ENCODE data around the gene B4GALT5.
"Not testable (repeated sequence)": the region's sequence is repeated elsewhere in the genome, so short reads cannot be mapped to it uniquely, and the experiment has no call there.

Gene B4GALT5

GRCh38 chr20:49729780-49730179 lies 16.1 kb upstream of the B4GALT5 start:
- DNase-seq: no peak

GRCh38 chr20:49727894-49728885 lies 14.5 kb upstream of the B4GALT5 start:
- no peak for DNase-seq

- no peak for DNase-seq
Observed at GRCh38 chr20:49727478-49727877, 13.8 kb upstream of the B4GALT5 start.

- DNase-seq: no peak
Observed at GRCh38 chr20:49725694-49726093, 12.0 kb upstream of the B4GALT5 start.

GRCh38 chr20:49725224-49725606 lies 11.5 kb upstream of the B4GALT5 start:
- DNase-seq: not testable (repeated sequence)

GRCh38 chr20:49724408-49725223 lies 10.9 kb upstream of the B4GALT5 start:
- DNase-seq: no peak

- DNase-seq: not testable (repeated sequence)
Observed at GRCh38 chr20:49723758-49724157, 10.1 kb upstream of the B4GALT5 start.

- not testable (repeated sequence) for DNase-seq
Observed at GRCh38 chr20:49721326-49721725, 7.6 kb upstream of the B4GALT5 start.

- no peak for DNase-seq
Observed at GRCh38 chr20:49715466-49715865, 1.8 kb upstream of the B4GALT5 start.

- no peak for DNase-seq
Observed at GRCh38 chr20:49712996-49713752, 504 bp downstream of the B4GALT5 start.

- no peak for DNase-seq
Observed at GRCh38 chr20:49712646-49712995, 1.1 kb downstream of the B4GALT5 start.

- DNase-seq: no peak
Observed at GRCh38 chr20:49712118-49712517, 1.6 kb downstream of the B4GALT5 start.

- no peak for DNase-seq
Observed at GRCh38 chr20:49711667-49711987, 2.1 kb downstream of the B4GALT5 start.

- DNase-seq: no peak
Observed at GRCh38 chr20:49710971-49711666, 2.6 kb downstream of the B4GALT5 start.

GRCh38 chr20:49707118-49707517 lies 6.6 kb downstream of the B4GALT5 start:
- DNase-seq: no peak

GRCh38 chr20:49706630-49707091 lies 7.0 kb downstream of the B4GALT5 start:
- no peak for DNase-seq

- not testable (repeated sequence) for DNase-seq
Observed at GRCh38 chr20:49705893-49706292, 7.8 kb downstream of the B4GALT5 start.

GRCh38 chr20:49705358-49705757 lies 8.3 kb downstream of the B4GALT5 start:
- no peak for DNase-seq

- DNase-seq: no peak
Observed at GRCh38 chr20:49704932-49705336, 8.7 kb downstream of the B4GALT5 start.

- DNase-seq: no peak
Observed at GRCh38 chr20:49701916-49702315, 11.8 kb downstream of the B4GALT5 start.

- DNase-seq: no peak
Observed at GRCh38 chr20:49701241-49701790, 12.4 kb downstream of the B4GALT5 start.

Data from NCI-H1436 treated with DMSO at 0.1 percent for 48 hours (cell line).